BE2C (cell line): Measurements from ENCODE around the gene DSTN.

Source experiments
- DNase-seq: peaks from one replicate; pipeline ENCODE4 v3.0.0-alpha.2; 2020
- H3K27me3 ChIP-seq: fragments of 250-450 bp; sonication (Bioruptor Pico); 2 replicates; pipeline ENCODE4 v1.5.1; 2020; ENCODE audit warnings: mild to moderate bottlenecking
- H3K36me3 ChIP-seq: fragments of 250-450 bp; sonication (Bioruptor Pico); 2 replicates; pipeline ENCODE4 v1.5.1; 2020; ENCODE audit warnings: mild to moderate bottlenecking
- H3K4me1 ChIP-seq: fragments of 250-450 bp; sonication (Bioruptor Pico); 2 replicates; pipeline ENCODE4 v1.5.1; 2020
- H3K4me3 ChIP-seq: 2 replicates; pipeline ENCODE4 v1.5.1; 2011; ENCODE audit warnings: low read depth, low read length
- H3K9me3 ChIP-seq: fragments of 250-450 bp; sonication (Bioruptor Pico); 2 replicates; pipeline ENCODE4 v1.5.1; 2020
- CTCF ChIP-seq: IDR thresholded peaks from 2 replicates; pipeline ENCODE4 v1.5.1; 2012; ENCODE audit warnings: mild to moderate bottlenecking, low read depth, low read length

DSTN gene

GRCh38 chr20:17576215-17576614, 6.3 kb downstream of the DSTN start:
- Histone ChIP-seq H3K27me3 (no peaks in the 10 kb centered on the region; the same call in 1 of the 2 replicates), H3K4me3 (no peak overlapping the region), H3K36me3 (peaks cover 3% of the 10 kb centered on the region; the same call in 1 of the 2 replicates), H3K9me3 (no peaks in the 10 kb centered on the region), H3K4me1 (peaks cover 4% of the 10 kb centered on the region; the same call in 1 of the 2 replicates)
- no peak for TF ChIP-seq CTCF
- DNase-seq = no peak

GRCh38 chr20:17579369-17580039, 9.6 kb downstream of the DSTN start:
- no peaks in the 10 kb centered on the region; the same call in 1 of the 2 replicates for H3K27me3 ChIP-seq
- H3K36me3 ChIP-seq = peaks cover 6% of the 10 kb centered on the region
- no peak for TF ChIP-seq CTCF
- H3K9me3 ChIP-seq = no peaks in the 10 kb centered on the region
- no peak for DNase-seq
- H3K4me1 ChIP-seq = no peaks in the 10 kb centered on the region
- no peak overlapping the region for H3K4me3 ChIP-seq

GRCh38 chr20:17580895-17581294, 11.0 kb downstream of the DSTN start:
- Histone ChIP-seq H3K27me3 (no peaks in the 10 kb centered on the region; the same call in 1 of the 2 replicates), H3K4me3 (no peak overlapping the region), H3K36me3 (peaks cover 6% of the 10 kb centered on the region), H3K9me3 (no peaks in the 10 kb centered on the region), H3K4me1 (no peaks in the 10 kb centered on the region)
- TF ChIP-seq CTCF = no peak
- DNase-seq = no peak

GRCh38 chr20:17583126-17583525, 13.3 kb downstream of the DSTN start:
- no peak overlapping the region for H3K4me3 ChIP-seq
- H3K4me1 ChIP-seq = no peaks in the 10 kb centered on the region
- H3K27me3 ChIP-seq = no peaks in the 10 kb centered on the region; the same call in 1 of the 2 replicates
- no peak for DNase-seq
- peaks cover 6% of the 10 kb centered on the region for H3K36me3 ChIP-seq
- no peaks in the 10 kb centered on the region for H3K9me3 ChIP-seq
- TF ChIP-seq CTCF = no peak

- no peaks in the 10 kb centered on the region for H3K4me1 ChIP-seq
- TF ChIP-seq CTCF = no peak
These were observed 14.8 kb downstream of the DSTN start for GRCh38 chr20:17584689-17585088.

GRCh38 chr20:17586250-17586649, 16.4 kb downstream of the DSTN start:
- H3K27me3 ChIP-seq = no peaks in the 10 kb centered on the region
- H3K4me1 ChIP-seq = no peaks in the 10 kb centered on the region
- no peak for DNase-seq
- no peaks in the 10 kb centered on the region for H3K9me3 ChIP-seq
- TF ChIP-seq CTCF = no peak
- H3K36me3 ChIP-seq = peaks cover 5% of the 10 kb centered on the region
- no peak overlapping the region for H3K4me3 ChIP-seq

More at GRCh38 chr20:17584689-17585088, 14.8 kb downstream of the DSTN start:
- peaks cover 6% of the 10 kb centered on the region for H3K36me3 ChIP-seq
- H3K27me3 ChIP-seq = no peaks in the 10 kb centered on the region; the same call in 1 of the 2 replicates
- DNase-seq = no peak
- no peak overlapping the region for H3K4me3 ChIP-seq
- no peaks in the 10 kb centered on the region for H3K9me3 ChIP-seq
